ENCODE data around the gene PRR5L.

DNA sequence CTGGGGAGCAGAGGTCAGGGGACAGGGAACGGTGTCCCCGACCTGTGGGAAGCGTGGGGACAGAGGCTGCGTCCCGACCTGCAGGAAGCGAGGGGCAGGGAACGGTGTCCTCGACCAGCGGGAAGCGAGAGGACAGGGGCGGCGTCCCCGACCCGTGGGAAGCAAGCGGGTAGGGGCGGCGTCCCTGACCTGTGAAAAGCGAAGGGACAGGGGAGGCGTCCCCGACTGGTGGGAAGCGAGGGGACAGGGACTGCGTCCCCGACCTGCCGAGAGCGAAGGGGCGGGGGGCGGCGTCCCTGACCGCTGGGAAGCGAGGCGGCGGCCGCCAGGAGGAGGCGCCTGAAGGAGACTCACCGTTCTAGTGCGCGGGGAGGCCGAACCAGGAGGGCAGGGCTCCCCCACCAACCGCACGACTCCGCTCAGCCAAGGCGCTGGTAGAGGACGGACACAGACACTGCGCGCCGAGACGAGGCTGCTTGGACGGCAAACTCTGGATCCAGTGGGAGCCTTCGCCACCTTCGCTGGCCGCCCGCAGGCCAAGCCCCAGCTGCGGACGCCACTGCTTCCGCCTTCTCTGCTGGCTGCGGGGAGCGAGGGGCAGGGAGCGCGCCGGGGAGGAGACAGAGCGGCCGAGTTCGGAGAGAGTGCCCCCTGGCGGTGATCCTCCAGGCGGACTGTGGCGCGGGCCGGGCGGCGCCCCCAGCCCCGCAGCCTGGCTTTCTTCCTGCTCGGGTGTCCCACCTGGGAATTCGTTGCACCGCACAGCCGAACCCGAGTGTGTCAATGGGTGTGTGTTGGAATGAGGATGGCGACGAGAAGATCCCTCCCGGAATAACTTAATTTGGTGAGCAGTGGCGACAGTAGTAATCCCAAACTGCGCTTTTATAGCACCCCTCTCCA lies 213.9 kb downstream of the PRR5L start, which contains the start of gene TRAF6:
- TF ChIP-seq, protein P1, sequence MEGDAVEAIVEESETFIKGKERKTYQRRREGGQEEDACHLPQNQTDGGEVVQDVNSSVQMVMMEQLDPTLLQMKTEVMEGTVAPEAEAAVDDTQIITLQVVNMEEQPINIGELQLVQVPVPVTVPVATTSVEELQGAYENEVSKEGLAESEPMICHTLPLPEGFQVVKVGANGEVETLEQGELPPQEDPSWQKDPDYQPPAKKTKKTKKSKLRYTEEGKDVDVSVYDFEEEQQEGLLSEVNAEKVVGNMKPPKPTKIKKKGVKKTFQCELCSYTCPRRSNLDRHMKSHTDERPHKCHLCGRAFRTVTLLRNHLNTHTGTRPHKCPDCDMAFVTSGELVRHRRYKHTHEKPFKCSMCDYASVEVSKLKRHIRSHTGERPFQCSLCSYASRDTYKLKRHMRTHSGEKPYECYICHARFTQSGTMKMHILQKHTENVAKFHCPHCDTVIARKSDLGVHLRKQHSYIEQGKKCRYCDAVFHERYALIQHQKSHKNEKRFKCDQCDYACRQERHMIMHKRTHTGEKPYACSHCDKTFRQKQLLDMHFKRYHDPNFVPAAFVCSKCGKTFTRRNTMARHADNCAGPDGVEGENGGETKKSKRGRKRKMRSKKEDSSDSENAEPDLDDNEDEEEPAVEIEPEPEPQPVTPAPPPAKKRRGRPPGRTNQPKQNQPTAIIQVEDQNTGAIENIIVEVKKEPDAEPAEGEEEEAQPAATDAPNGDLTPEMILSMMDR (IDR thresholded peaks at IDR 0.05): peak; percentile 88 to 97 (median 94)
- peak in 1 of 2 donors; percentile 92 for TF ChIP-seq EP300 (IDR thresholded peaks at IDR 0.05)

All from tibial nerve (tissue), 4 donors.